HL-60 (cell line): ENCODE results near the gene ART1.

ENCODE experiments used
- CTCF ChIP-seq: IDR thresholded peaks from one replicate; pipeline ENCODE4 v1.5.1; 2011; ENCODE audit warnings: low read length, control low read depth, inconsistent platforms; ENCODE audit not compliant: insufficient read depth
- POLR2AphosphoS5 ChIP-seq: IDR thresholded peaks from 2 replicates; pipeline ENCODE4 v1.6.1; 2012; ENCODE audit warnings: low read depth

- no peak for TF ChIP-seq CTCF
- TF ChIP-seq POLR2AphosphoS5: no peak
Observed at GRCh38 chr11:3611976-3612678, 32.8 kb upstream of the ART1 start.
